Dendritic cell treated with granulocyte-macrophage colony-stimulating factor and Interleukin-4, amounts not matched to agents 40 ng/mL and 50 ng/mL, for 4 days (primary cell): ENCODE results near the gene ERN1.
"Not testable (repeated sequence)": the region's sequence is repeated elsewhere in the genome, so short reads cannot be mapped to it uniquely, and the experiment has no call there.

Source experiments
- H3K27ac Mint-ChIP-seq: one replicate; pipeline ENCODE4 v1.8.0; 2022; ENCODE audit warnings: mild to moderate bottlenecking, mixed read lengths
- H3K27me3 Mint-ChIP-seq: one replicate; pipeline ENCODE4 v1.8.0; 2022; ENCODE audit warnings: mild to moderate bottlenecking, mixed read lengths
- H3K36me3 Mint-ChIP-seq: one replicate; pipeline ENCODE4 v1.8.0; 2022; ENCODE audit warnings: low read depth, mixed read lengths
- H3K4me1 Mint-ChIP-seq: one replicate; pipeline ENCODE4 v1.8.0; 2022; ENCODE audit warnings: low read depth, mixed read lengths
- H3K4me3 Mint-ChIP-seq: one replicate; pipeline ENCODE4 v1.8.0; 2022; ENCODE audit warnings: mild to moderate bottlenecking, moderate library complexity, mixed read lengths
- H3K9me3 Mint-ChIP-seq: one replicate; pipeline ENCODE4 v1.8.0; 2022; ENCODE audit warnings: mixed read lengths
- intact Hi-C: fragments of 100-400 bp; cut with micrococcal nuclease; formaldehyde crosslinking; loops from one replicate; pipeline ENCODE4 v1.15.0; 2022

Gene ERN1

GRCh38 chr17:64037802-64038201 is 92.1 kb downstream of the ERN1 start:
- no peaks in the 10 kb centered on the region for H3K9me3 Mint-ChIP-seq
- no peaks in the 10 kb centered on the region for H3K4me1 Mint-ChIP-seq
- no peak overlapping the region for H3K27ac Mint-ChIP-seq
- H3K36me3 Mint-ChIP-seq, result peaks cover 53% of the 10 kb centered on the region
- H3K27me3 Mint-ChIP-seq, result no peaks in the 10 kb centered on the region
- no peak overlapping the region for H3K4me3 Mint-ChIP-seq
- intact Hi-C loops, result no loop called here

GRCh38 chr17:64037180-64037579 is 92.8 kb downstream of the ERN1 start:
- intact Hi-C loops, result no loop called here
- Mint-ChIP-seq H3K4me1 (no peaks in the 10 kb centered on the region), H3K4me3 (no peak overlapping the region), H3K27ac (no peak overlapping the region), H3K36me3 (peaks cover 48% of the 10 kb centered on the region), H3K27me3 (no peaks in the 10 kb centered on the region), H3K9me3 (no peaks in the 10 kb centered on the region)

- intact Hi-C loops, result no loop called here
- no peaks in the 10 kb centered on the region for H3K4me1 Mint-ChIP-seq
- no peak overlapping the region for H3K4me3 Mint-ChIP-seq
- H3K9me3 Mint-ChIP-seq, result no peaks in the 10 kb centered on the region
- H3K27me3 Mint-ChIP-seq, result no peaks in the 10 kb centered on the region
- peaks cover 40% of the 10 kb centered on the region for H3K36me3 Mint-ChIP-seq
- H3K27ac Mint-ChIP-seq, result no peak overlapping the region
Measured at GRCh38 chr17:64036198-64036922, 93.6 kb downstream of the ERN1 start.

GRCh38 chr17:64032081-64032480 is 97.9 kb downstream of the ERN1 start:
- no peaks in the 10 kb centered on the region for H3K9me3 Mint-ChIP-seq
- no peaks in the 10 kb centered on the region for H3K4me1 Mint-ChIP-seq
- H3K36me3 Mint-ChIP-seq, result peaks cover 7% of the 10 kb centered on the region
- no peaks in the 10 kb centered on the region for H3K27me3 Mint-ChIP-seq
- no peak overlapping the region for H3K4me3 Mint-ChIP-seq
- no peak overlapping the region for H3K27ac Mint-ChIP-seq
- intact Hi-C loops, result no loop called here

GRCh38 chr17:64028874-64029464 is 101.0 kb downstream of the ERN1 start:
- Mint-ChIP-seq H3K4me3 (no peak overlapping the region), H3K36me3 (no peaks in the 10 kb centered on the region), H3K27ac (no peak overlapping the region), H3K4me1 (peaks cover 9% of the 10 kb centered on the region), H3K27me3 (peaks cover 5% of the 10 kb centered on the region), H3K9me3 (no peaks in the 10 kb centered on the region)
- intact Hi-C loops, result loop anchor here (1.0 to 2.0 kb wide), 2 partner anchors 104 to 252 kb away; no protein-coding TSS in a partner anchor

GRCh38 chr17:64025732-64026294 is 104.1 kb downstream of the ERN1 start:
- intact Hi-C loops, result loop anchor here (1.0 to 2.0 kb wide), 3 partner anchors 107 to 113 kb away; no protein-coding TSS in a partner anchor
- no peaks in the 10 kb centered on the region for H3K36me3 Mint-ChIP-seq
- H3K27ac Mint-ChIP-seq, result peak overlapping the region; percentile 23
- peaks cover 5% of the 10 kb centered on the region for H3K27me3 Mint-ChIP-seq
- H3K4me3 Mint-ChIP-seq, result peak overlapping the region; percentile 71
- H3K4me1 Mint-ChIP-seq, result peaks cover 17% of the 10 kb centered on the region
- H3K9me3 Mint-ChIP-seq, result no peaks in the 10 kb centered on the region

- Mint-ChIP-seq H3K4me1 (peaks cover 22% of the 10 kb centered on the region), H3K27ac (no peak overlapping the region), H3K27me3 (peaks cover 5% of the 10 kb centered on the region), H3K9me3 (no peaks in the 10 kb centered on the region), H3K4me3 (no peak overlapping the region), H3K36me3 (no peaks in the 10 kb centered on the region)
- intact Hi-C loops, result loop anchor here (1.0 kb wide), 2 partner anchors 106 to 108 kb away; no protein-coding TSS in a partner anchor
Measured at GRCh38 chr17:64024781-64025731, 104.9 kb downstream of the ERN1 start.

- intact Hi-C loops, result no loop called here
- Mint-ChIP-seq H3K27ac (no peak overlapping the region), H3K36me3 (no peaks in the 10 kb centered on the region), H3K4me3 (no peak overlapping the region), H3K27me3 (peaks cover 5% of the 10 kb centered on the region), H3K9me3 (no peaks in the 10 kb centered on the region), H3K4me1 (peaks cover 25% of the 10 kb centered on the region)
Measured at GRCh38 chr17:64024215-64024654, 105.7 kb downstream of the ERN1 start.

GRCh38 chr17:64022611-64023063 is 107.3 kb downstream of the ERN1 start:
- peaks cover 34% of the 10 kb centered on the region for H3K4me1 Mint-ChIP-seq
- no peaks in the 10 kb centered on the region for H3K9me3 Mint-ChIP-seq
- H3K27ac Mint-ChIP-seq, result peak overlapping the region; percentile 10
- intact Hi-C loops, result no loop called here
- no peak overlapping the region for H3K4me3 Mint-ChIP-seq
- no peaks in the 10 kb centered on the region for H3K36me3 Mint-ChIP-seq
- peaks cover 5% of the 10 kb centered on the region for H3K27me3 Mint-ChIP-seq

- no peaks in the 10 kb centered on the region for H3K27me3 Mint-ChIP-seq
- H3K9me3 Mint-ChIP-seq, result no peaks in the 10 kb centered on the region
- peak within 1 kb of the TSS; percentile 79 for H3K4me3 Mint-ChIP-seq
- peaks cover 48% of the 10 kb centered on the region for H3K4me1 Mint-ChIP-seq
- intact Hi-C loops, result no loop called here
- peak within 1 kb of the TSS; percentile 90 for H3K27ac Mint-ChIP-seq
- no peaks in the 10 kb centered on the region for H3K36me3 Mint-ChIP-seq
Measured at GRCh38 chr17:64020056-64020766, 109.7 kb downstream of the ERN1 start, which contains the start of gene ICAM2. Gene ICAM2, minus strand, starts transcription at chr17:64020633. Its CDS starts 13,942 bp downstream, at chr17:64006691.

GRCh38 chr17:64019551-64019961 is 110.4 kb downstream of the ERN1 start:
- H3K9me3 Mint-ChIP-seq, H3K36me3 Mint-ChIP-seq, H3K27me3 Mint-ChIP-seq: not testable (repeated sequence)
- Mint-ChIP-seq H3K4me3 (peak overlapping the region; percentile 79), H3K4me1 (peaks cover 55% of the 10 kb centered on the region), H3K27ac (peak overlapping the region; percentile 90)
- intact Hi-C loops, result loop anchor here (1.0 kb wide), 1 partner anchor 10 kb away; no protein-coding TSS in a partner anchor

GRCh38 chr17:64017381-64017980 is 112.5 kb downstream of the ERN1 start:
- Mint-ChIP-seq H3K4me3 (no peak overlapping the region), H3K9me3 (no peaks in the 10 kb centered on the region), H3K4me1 (peaks cover 62% of the 10 kb centered on the region), H3K27ac (peak overlapping the region; percentile 51), H3K27me3 (no peaks in the 10 kb centered on the region), H3K36me3 (no peaks in the 10 kb centered on the region)
- intact Hi-C loops, result no loop called here
